Measurements from ENCODE around the gene COIL. TPM values are rescaled to one million over a fixed set of nuclear protein-coding genes. Genes with fewer than 3 reads are reported as not detected.

COIL gene
- polyA plus RNA-seq, 3 donors = 3.0 to 6.6 (median 5.3) TPM

- no peak overlapping the region for H3K27ac ChIP-seq (ENCODE audit: low read depth in 1 of 2, low read length in 2 of 2)
- H3K4me2 ChIP-seq (replicated peaks; ENCODE audit: extremely low read depth, low read length, poor library complexity, severe bottlenecking) = no peak overlapping the region
- H4K20me1 ChIP-seq (ENCODE audit: insufficient read depth, low read length) = no peaks in the 10 kb centered on the region
- Mint-ChIP-seq H3K27me3 (ENCODE audit: low read depth in 3 of 3) (peaks cover 0 to 3% (median 0%) of the 10 kb centered on the region in 3 donors), H3K9me3 (peaks cover 2 to 32% (median 28%) of the 10 kb centered on the region in 7 donors), H3K4me3 (no peak overlapping the region), H3K4me1 (peaks cover 2% of the 10 kb centered on the region), H3K36me3 (peaks cover 11 to 24% of the 10 kb centered on the region in 2 donors), H3K27ac (no peak overlapping the region)
- intact Hi-C loops (cut with micrococcal nuclease) = no loop called here
- WGBS (ENCODE audit: insufficient coverage) = no CpG with 5 or more reads among the region's 2 CpGs
- H3K4me3 ChIP-seq (replicated peaks in 1 of 3; ENCODE audit: low read depth in 2 of 3, low read length in 3 of 3) = no peak overlapping the region
- H2AFZ ChIP-seq (ENCODE audit: insufficient read depth, low read depth, low read length, poor library complexity, severe bottlenecking) = no peak overlapping the region
- no peak for DNase-seq
- peaks cover 8 to 18% of the 10 kb centered on the region in 2 donors for H3K36me3 ChIP-seq (replicated peaks in 1 of 2; ENCODE audit: control insufficient read depth in 1 of 2, insufficient read depth in 2 of 2, low read length in 2 of 2)
- H3K4me1 ChIP-seq (ENCODE audit: control insufficient read depth in 1 of 2, insufficient read depth in 2 of 2, low read length in 2 of 2) = no peaks in the 10 kb centered on the region
- no peaks in the 10 kb centered on the region for H3K27me3 ChIP-seq (ENCODE audit: control insufficient read depth in 2 of 2, insufficient read depth in 2 of 2, low read length in 2 of 2)
- H3K9me3 ChIP-seq (replicated peaks in 1 of 2; ENCODE audit: control insufficient read depth in 1 of 2, insufficient read depth in 1 of 2, low read length in 2 of 2) = peaks cover 8 to 24% of the 10 kb centered on the region in 2 donors
- TF ChIP-seq CTCF (IDR thresholded peaks at IDR 0.05) = no peak
- no peak overlapping the region for H3K9ac ChIP-seq (ENCODE audit: insufficient read depth, low read length, poor library complexity, severe bottlenecking)
- no peaks in the 10 kb centered on the region for H3K79me2 ChIP-seq (ENCODE audit: insufficient read depth, low read length)
These were observed 30.0 kb downstream of the COIL start for GRCh38 chr17:56930739-56931337.

- Mint-ChIP-seq H3K27ac (no peak overlapping the region), H3K9me3 (peaks cover 2 to 36% (median 29%) of the 10 kb centered on the region in 7 donors), H3K4me1 (peaks cover 2% of the 10 kb centered on the region), H3K27me3 (ENCODE audit: low read depth in 3 of 3) (peaks cover 0 to 3% (median 2%) of the 10 kb centered on the region in 3 donors), H3K4me3 (no peak overlapping the region), H3K36me3 (peaks cover 8 to 19% of the 10 kb centered on the region in 2 donors)
- intact Hi-C loops (cut with micrococcal nuclease) = no loop called here
- Histone ChIP-seq H3K79me2 (ENCODE audit: insufficient read depth, low read length) (no peaks in the 10 kb centered on the region), H3K27ac (ENCODE audit: low read depth in 1 of 2, low read length in 2 of 2) (no peak overlapping the region), H3K9ac (ENCODE audit: insufficient read depth, low read length, poor library complexity, severe bottlenecking) (no peak overlapping the region), H3K4me3 (replicated peaks in 1 of 3; ENCODE audit: low read depth in 2 of 3, low read length in 3 of 3) (no peak overlapping the region), H3K36me3 (replicated peaks in 1 of 2; ENCODE audit: control insufficient read depth in 1 of 2, insufficient read depth in 2 of 2, low read length in 2 of 2) (peaks cover under 1 to 6% of the 10 kb centered on the region in 2 donors), H3K4me2 (replicated peaks; ENCODE audit: extremely low read depth, low read length, poor library complexity, severe bottlenecking) (no peak overlapping the region), H3K4me1 (ENCODE audit: control insufficient read depth in 1 of 2, insufficient read depth in 2 of 2, low read length in 2 of 2) (no peaks in the 10 kb centered on the region), H2AFZ (ENCODE audit: insufficient read depth, low read depth, low read length, poor library complexity, severe bottlenecking) (no peak overlapping the region), H4K20me1 (ENCODE audit: insufficient read depth, low read length) (no peaks in the 10 kb centered on the region), H3K27me3 (ENCODE audit: control insufficient read depth in 2 of 2, insufficient read depth in 2 of 2, low read length in 2 of 2) (no peaks in the 10 kb centered on the region), H3K9me3 (replicated peaks in 1 of 2; ENCODE audit: control insufficient read depth in 1 of 2, insufficient read depth in 1 of 2, low read length in 2 of 2) (peaks cover 8 to 24% of the 10 kb centered on the region in 2 donors)
- no peak for TF ChIP-seq CTCF (IDR thresholded peaks at IDR 0.05)
- DNase-seq = no peak
These were observed 31.4 kb downstream of the COIL start for GRCh38 chr17:56929362-56929969.
